NCI-H1092 treated with DMSO at 0.1 percent for 48 hours (cell line): ENCODE data around the gene EAF1.
"Not testable (repeated sequence)": the region's sequence is repeated elsewhere in the genome, so short reads cannot be mapped to it uniquely, and the experiment has no call there.

Experiments
- DNase-seq: peaks from one replicate; lab custom pipeline; 2025; lab: John Stamatoyannopoulos, UW

The EAF1 gene

DNA sequence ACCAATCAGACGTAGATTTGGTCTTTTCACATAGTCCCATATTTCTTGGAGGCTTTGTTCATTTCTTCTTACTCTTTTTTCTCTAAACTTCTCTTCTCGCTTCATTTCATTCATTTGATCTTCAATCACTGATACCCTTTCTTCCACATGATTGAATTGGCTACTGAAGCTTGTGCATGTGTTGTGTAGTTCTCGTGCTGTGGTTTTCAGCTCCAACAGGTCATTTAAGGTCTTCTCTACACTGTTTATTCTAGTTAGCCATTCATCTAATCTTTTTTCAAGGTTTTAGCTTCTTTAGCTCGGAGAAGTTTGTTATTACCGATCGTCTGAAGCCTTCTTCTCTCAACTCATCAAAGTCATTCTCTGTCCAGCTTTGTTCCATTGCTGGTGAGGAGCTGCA is 57.2 kb downstream of the EAF1 start:
- not testable (repeated sequence) for DNase-seq

DNA sequence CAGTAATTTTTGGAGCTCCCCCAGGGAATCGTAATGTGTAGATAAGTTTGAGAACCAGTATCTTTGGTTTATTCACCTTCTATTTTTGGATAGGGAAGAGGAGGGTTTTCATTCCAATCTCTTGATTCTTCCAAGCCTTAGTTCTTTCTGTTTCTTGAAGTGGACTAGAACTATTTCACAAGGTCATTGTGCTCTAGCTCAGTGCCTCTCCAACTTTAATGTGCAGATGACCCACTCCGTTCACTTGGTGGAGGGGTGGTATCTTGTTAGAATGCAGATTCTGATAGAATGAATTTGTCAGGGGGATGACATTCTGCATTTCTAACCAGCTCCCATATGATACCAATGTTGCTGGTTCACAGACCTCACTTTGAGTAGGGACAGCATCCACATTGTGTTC is 58.6 kb downstream of the EAF1 start:
- DNase-seq: no peak

DNA sequence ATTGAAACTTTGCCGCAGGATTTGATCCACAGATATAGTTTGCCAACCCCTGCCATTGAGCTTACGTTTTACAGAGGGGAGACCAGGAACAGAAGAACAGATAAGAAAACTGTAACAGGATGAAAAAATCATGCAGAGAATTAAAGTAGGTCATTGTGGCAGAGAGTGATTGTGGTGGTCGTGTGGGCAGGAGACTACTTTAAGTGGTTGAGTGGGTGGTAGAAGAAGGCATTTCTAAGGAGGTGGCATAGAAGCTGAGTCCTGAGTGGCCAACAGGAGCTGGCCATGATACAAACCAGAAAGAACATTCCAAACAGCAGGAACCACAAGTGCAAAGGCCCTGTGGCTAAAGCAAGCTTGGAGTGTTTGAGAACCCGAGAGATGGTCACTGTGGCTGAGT is 59.6 kb downstream of the EAF1 start:
- DNase-seq: no peak

DNA sequence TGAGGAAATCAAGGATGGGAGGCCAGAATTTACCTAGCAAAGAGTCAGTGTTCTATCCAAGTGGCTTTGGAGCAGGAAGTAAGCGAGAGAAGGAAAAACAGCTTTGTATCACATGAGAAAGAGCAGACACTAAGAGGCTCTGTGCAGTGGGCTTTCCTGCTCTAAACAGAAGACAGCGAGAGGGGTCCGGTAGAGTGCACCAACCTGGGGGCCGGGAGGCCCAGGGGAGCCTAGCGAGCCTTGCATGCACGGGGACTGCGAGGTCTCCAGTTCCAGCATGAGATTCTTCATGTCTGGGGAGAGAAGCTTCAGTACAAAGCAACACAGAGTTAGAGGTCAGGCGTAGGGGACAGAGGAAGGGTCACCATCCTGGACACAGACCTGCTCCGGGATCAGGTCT is 60.6 kb downstream of the EAF1 start:
- no peak for DNase-seq

DNA sequence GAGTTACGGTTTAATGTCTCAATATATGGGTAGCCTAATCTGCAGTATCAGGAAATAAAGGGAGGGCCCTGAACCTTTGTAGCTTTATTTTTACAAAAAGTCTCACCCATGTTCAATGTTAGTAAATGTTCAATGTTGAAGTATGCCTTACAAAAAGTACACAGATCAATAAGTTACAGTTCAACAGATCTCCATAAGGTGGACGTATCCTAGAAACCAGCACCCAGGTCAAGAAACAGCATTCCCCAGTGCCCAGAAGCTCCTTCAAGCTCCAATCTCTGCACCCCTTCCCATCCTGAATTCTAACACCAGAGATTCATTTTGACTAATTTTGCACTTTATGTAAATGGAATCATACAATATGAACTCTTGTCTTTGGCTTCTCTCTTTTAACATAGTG is 62.8 kb downstream of the EAF1 start:
- no peak for DNase-seq

DNA sequence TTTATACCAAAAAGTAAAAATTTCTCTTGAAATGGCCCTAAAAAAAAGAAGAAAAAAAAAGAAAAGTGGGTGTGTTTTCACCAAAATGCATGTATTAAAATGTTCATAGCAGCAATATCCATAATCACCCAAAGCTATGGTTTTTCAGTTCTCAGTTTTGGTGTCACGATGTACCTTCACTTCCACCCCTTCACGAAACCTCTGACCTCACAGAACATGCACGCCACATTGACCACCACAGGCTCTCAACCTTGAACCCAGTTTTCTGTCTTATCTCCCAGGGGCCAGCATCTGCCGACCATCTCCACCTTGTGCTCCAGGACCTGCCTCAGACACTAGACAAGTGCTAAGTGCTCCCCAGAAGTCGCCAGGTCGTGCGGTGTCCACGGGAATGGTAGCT is 63.7 kb downstream of the EAF1 start:
- DNase-seq: no peak
